Measurements from ENCODE around the gene OR2A42.
"Not testable (repeated sequence)": the region's sequence is repeated elsewhere in the genome, so short reads cannot be mapped to it uniquely, and the experiment has no call there.

The OR2A42 gene

GRCh38 chr7:144239365-144239764 is at the start of gene OR2A42:
Gene OR2A42, minus strand, starts transcription at chr7:144239605. Its CDS starts 6,762 bp downstream, at chr7:144232843.
- not testable (repeated sequence) for DNase-seq

- DNase-seq, result not testable (repeated sequence)
Measured at GRCh38 chr7:144287171-144287784, 47.9 kb upstream of the OR2A42 start.

GRCh38 chr7:144283716-144284115 is 44.3 kb upstream of the OR2A42 start:
- not testable (repeated sequence) for DNase-seq

DNA sequence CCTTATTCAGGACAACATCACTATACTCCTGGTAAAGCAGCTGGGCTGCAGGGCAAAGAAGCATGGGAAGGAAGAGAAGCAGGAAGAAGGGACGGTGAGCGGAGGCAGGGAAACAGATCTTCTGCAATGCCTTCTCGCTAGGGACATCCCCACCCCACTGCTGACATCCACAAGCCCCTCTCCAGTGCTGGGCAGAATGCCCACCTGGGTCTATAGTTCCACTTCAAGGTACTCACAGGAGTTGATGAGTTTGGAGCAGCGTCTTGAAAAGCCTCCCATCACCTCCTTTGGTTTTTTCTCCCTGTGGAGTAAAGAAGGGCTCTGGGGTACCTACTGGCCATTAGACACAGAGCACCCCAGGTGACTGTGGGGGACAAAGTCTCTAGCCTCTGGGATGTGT is 43.1 kb upstream of the OR2A42 start:
- DNase-seq, result not testable (repeated sequence)

GRCh38 chr7:144281981-144282380 is 42.6 kb upstream of the OR2A42 start:
- not testable (repeated sequence) for DNase-seq

DNA sequence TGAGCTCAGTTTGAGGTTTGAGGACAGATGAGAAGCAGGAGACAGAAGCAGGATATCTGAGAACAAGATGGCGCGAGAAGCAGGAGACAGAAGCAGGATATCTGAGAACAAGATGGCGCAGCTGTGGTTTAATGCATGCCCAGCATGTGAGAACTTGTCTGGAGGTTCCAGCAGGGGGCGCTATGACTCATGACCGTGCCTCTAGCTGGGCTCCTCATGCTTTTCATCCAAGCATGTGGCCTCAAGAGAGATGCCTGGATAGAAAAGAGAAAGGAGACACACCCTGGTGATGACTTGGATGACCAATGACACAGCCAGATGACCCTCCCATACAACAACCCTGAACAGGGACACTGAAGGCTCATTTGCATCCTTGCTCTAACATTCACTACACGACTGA is 40.6 kb upstream of the OR2A42 start:
- not testable (repeated sequence) for DNase-seq

- DNase-seq, result not testable (repeated sequence)
Measured at GRCh38 chr7:144275281-144275680, 35.9 kb upstream of the OR2A42 start.

- not testable (repeated sequence) for DNase-seq
Measured at GRCh38 chr7:144269188-144269587, 29.8 kb upstream of the OR2A42 start, which contains the start of gene CTAGE8. Gene CTAGE8, minus strand, starts transcription at chr7:144269288. Its CDS starts 38 bp downstream, at chr7:144269250.

DNA sequence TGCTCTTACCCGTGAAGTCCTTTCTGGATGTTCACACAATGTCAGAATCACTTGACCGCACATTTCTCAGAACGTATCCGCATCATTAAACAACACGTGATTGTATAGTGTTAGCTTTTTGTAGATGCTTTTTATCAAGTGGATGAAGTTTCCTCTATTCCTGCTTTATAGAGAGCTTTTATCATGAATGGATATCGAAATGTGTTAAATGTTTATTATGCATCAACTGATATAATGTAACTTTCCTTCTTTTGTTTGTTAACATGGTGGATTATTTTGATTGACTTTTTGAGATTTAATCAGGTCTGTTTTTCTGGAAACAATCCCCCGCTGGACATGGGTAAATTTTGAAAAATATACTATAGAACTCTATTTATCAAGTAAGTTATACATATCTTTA is 25.3 kb upstream of the OR2A42 start, which contains the start of gene OR2A7:
Gene OR2A7 (minus strand): TSS at position 101 of the 400 bp plus-strand sequence. CDS start 5,164 bp downstream, outside the sequence.
- DNase-seq, result not testable (repeated sequence)

GRCh38 chr7:144262128-144262527 is 22.7 kb upstream of the OR2A42 start:
- not testable (repeated sequence) for DNase-seq

DNA sequence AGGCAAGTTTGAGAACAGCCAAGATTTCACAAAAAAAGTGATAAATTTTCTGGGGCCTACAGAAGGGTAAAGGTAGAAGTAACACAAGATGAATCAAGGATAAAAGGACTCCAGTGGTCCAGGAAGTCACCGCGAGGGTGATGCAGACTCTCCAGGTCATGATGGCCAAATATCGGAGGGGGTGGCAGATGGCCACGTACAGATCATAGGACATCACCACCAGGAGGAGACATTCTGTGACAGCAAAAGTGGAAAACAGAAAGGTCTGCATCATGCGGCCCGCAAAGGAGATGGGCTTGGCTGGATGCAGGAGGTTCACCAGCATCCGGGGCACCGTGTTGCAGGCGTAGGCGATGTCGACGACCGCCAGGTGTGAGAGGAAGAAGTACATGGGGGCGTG is 19.7 kb upstream of the OR2A42 start:
- DNase-seq, result not testable (repeated sequence)

DNA sequence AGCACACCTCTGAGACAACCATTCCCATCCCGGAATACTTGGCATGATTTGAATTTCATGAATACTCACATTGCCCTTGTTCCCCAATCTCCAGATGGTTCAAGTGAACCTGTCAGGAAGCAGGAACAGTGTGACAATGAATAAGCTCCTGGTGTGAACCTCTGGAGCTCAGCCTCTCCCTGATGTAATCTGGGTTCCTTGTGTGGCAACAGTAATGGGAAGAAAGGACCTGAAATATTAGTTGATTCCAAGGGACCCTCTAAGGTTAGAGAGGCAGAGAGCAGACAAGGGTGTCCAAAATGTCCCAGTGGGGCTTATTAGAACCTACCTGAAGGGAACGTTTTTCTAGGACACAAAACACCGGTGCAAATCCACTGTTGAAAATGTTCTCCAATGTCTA is 16.7 kb upstream of the OR2A42 start:
- no peak for DNase-seq

DNA sequence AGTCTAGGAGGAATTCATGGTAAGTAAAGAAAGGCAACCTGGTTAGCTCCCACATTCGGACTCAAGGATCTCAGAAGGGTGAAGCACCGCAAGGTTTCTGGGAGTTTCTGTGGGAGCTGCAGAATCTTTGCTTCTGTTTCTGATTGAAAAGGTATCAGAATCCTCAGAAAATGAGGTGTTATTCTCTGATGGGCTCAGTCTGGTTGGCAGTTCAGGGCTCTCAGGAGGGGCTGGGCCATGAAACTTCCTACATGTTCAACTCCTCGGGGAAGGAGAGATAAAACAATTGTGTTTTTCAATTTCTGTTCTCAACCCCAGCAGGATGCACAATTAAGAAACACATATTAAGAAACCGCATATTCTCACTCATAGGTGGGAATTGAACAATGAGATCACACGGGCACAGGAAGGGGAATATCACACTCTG is 16.1 kb upstream of the OR2A42 start:
- DNase-seq, result no peak

- DNase-seq, result not testable (repeated sequence)
Measured at GRCh38 chr7:144252307-144252706, 12.9 kb upstream of the OR2A42 start.

DNA sequence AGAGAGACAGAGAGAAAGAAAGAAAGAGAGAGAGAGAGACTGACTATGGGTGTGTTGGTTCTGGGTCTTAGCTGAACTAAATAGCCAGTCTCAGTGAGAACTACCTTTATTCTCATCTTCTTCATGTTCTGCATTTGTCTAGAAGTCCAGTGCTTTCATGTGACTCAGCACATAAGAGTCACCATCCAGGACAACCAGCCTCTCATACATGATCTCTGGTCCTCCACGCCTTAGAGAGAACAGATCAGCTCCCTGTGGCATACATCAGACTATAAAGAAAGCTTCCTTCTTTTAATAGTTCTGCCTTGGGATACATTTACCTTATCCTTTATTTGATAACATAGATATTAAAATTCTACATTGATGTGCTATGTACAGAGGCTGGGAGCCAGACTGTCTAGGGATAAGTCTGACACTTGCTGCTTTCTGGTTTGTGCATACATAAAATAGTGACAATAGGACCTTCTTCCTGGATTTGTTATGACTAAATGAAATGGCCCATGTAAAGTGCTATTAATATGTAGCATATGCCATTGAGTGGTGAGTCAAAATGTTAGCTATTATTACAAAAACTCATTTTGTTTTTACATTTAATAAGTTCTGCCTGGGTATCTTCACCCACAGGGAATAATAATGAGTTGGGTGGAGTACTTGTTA is 8.4 kb upstream of the OR2A42 start:
- DNase-seq, result not testable (repeated sequence)

GRCh38 chr7:144246967-144247366 is 7.6 kb upstream of the OR2A42 start:
- not testable (repeated sequence) for DNase-seq

DNA sequence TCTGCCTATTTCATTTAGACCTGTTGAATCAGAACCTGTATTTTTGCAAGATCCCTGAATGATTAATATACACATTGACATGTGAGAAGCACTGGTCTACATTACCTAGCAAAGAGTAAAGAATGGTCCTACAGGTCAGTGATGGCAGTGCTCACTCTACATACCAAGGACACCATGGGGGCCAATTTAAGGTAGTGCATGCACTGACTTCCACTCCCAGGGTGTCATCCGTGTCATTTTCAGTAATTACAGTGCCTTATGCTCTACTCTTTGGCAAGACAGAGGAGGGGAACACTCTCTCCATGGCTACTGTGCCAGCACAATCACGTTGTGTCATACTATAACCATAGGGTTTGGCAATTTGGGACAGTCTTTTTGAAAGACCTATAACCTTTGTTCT is 6.0 kb upstream of the OR2A42 start:
- not testable (repeated sequence) for DNase-seq

GRCh38 chr7:144238530-144239082 is 799 bp downstream of the OR2A42 start:
- not testable (repeated sequence) for DNase-seq

- not testable (repeated sequence) for DNase-seq
Measured at GRCh38 chr7:144233039-144233438, 6.4 kb downstream of the OR2A42 start.

DNA sequence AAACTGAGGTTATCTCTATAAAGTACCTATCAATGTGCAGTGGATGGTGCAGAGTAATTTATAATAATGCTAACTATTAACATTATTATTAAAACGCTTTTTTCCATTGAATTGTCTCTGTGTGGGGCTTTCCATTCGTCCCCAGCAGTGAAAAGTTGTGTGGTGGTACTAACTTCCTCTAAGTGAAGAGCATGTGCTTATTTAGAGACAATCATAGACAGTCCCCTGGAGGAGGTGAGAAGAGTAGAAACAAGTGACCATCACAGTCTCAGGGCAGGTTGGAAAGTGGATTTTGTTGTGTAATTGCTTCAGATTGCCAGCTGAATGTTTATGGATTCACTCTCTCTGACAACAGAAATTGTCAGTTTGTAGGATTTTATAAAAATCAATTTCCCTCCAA is 8.4 kb downstream of the OR2A42 start:
- DNase-seq, result not testable (repeated sequence)

DNA sequence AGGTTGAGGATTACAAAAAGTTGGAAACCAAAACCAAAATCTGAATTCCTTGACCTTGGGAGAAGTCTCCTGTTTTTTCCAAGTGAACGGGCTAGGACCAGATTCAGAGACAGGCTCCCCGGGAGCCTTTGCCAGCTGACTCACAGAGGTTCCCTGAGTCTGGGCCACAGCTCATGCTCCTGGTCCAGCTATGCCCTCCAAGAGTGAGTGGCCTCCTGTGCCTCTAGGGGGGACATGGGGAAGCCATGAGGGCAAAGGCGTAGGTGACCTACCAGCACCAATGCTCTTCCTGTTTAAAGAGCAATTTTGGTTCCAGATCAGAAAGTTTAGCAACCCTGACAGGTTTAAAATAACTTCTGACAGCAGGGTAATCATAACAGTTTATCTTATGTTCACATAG is 10.6 kb downstream of the OR2A42 start:
- DNase-seq, result not testable (repeated sequence)

GRCh38 chr7:144226866-144227265 is 12.5 kb downstream of the OR2A42 start:
- not testable (repeated sequence) for DNase-seq

DNA sequence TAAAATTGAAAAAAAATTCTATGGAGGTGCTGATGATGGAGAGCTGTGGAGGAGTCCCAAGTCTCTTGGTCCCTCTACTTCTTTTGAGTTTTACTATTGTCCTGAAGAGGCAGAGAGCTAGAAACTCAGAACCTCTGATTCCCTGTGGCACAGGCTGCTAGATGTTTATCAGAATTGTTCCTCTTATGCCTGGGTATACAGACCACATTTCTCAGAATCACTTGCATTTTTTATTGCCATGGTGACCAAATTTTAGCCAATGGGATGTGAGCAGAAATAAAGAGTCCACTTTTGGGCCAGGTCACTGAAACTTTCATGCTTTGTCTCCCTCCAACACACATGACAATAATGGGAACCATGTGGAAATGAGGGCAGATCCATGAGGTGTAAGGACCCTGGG is 15.7 kb downstream of the OR2A42 start:
- not testable (repeated sequence) for DNase-seq

- not testable (repeated sequence) for DNase-seq
Measured at GRCh38 chr7:144220531-144220930, 18.9 kb downstream of the OR2A42 start.

Data from NCI-H1092 (cell line).